SK-N-SH treated with all-trans-retinoic acid at 6 μM for 48 hours (cell line): ENCODE data around the gene HEYL.

Source experiments
- ATAC-seq: fragments of 200-7000 bp; cut with Tn5 transposase; 3 replicates; pipeline ENCODE4 v1.9.1; 2020; ENCODE audit warnings: mild to moderate bottlenecking, moderate library complexity
- ARNTL ChIP-seq: fragments of 450-650 bp; formaldehyde crosslinking; IDR thresholded peaks from 2 replicates; pipeline ENCODE4 v1.5.0; 2020; ENCODE audit warnings: low read depth, mild to moderate bottlenecking, moderate library complexity, borderline replicate concordance
- BACH2 ChIP-seq: fragments of 250-450 bp; sonication (Bioruptor Pico); IDR thresholded peaks from 2 replicates; pipeline ENCODE4 v1.9.0; 2021; ENCODE audit warnings: mild to moderate bottlenecking, borderline replicate concordance
- CSRNP3 ChIP-seq: fragments of 250-450 bp; sonication (Bioruptor Pico); IDR thresholded peaks from 2 replicates; pipeline ENCODE4 v1.5.1; 2021; ENCODE audit warnings: mild to moderate bottlenecking, moderate library complexity
- ESRRG ChIP-seq: fragments of 250-450 bp; sonication (Bioruptor Pico); IDR thresholded peaks from 2 replicates; pipeline ENCODE4 v1.6.1; 2021; ENCODE audit warnings: mild to moderate bottlenecking
- GLIS3 ChIP-seq: fragments of 250-450 bp; sonication (Bioruptor Pico); IDR thresholded peaks from 2 replicates; pipeline ENCODE4 v1.5.0; 2020; ENCODE audit warnings: mild to moderate bottlenecking, moderate library complexity
- ISL1 ChIP-seq: fragments of 250-450 bp; sonication (Bioruptor Pico); IDR thresholded peaks from 2 replicates; pipeline ENCODE4 v2.1.2; 2022; ENCODE audit warnings: mild to moderate bottlenecking, moderate library complexity
- PATZ1 ChIP-seq: fragments of 250-450 bp; sonication (Bioruptor Pico); IDR thresholded peaks from 2 replicates; pipeline ENCODE4 v1.8.0; 2020; ENCODE audit warnings: mild to moderate bottlenecking, moderate library complexity, borderline replicate concordance
- POU6F1 ChIP-seq: fragments of 250-450 bp; sonication (Bioruptor Pico); IDR thresholded peaks from 2 replicates; pipeline ENCODE4 v1.8.0; 2021; ENCODE audit warnings: low read depth, mild to moderate bottlenecking, moderate library complexity, borderline replicate concordance
- RARB ChIP-seq: fragments of 250-450 bp; sonication (Bioruptor Pico); IDR thresholded peaks from 2 replicates; pipeline ENCODE4 v1.8.0; 2021; ENCODE audit warnings: mild to moderate bottlenecking, moderate library complexity
- TCF4 ChIP-seq: fragments of 250-450 bp; sonication (Bioruptor Pico); IDR thresholded peaks from 2 replicates; pipeline ENCODE4 v1.8.0; 2021; ENCODE audit warnings: mild to moderate bottlenecking, moderate library complexity, borderline replicate concordance
- TOX ChIP-seq: fragments of 250-450 bp; sonication (Bioruptor Pico); IDR thresholded peaks from 2 replicates; pipeline ENCODE4 v1.8.0; 2021; ENCODE audit warnings: mild to moderate bottlenecking, moderate library complexity, borderline replicate concordance
- TSHZ2 ChIP-seq: fragments of 250-450 bp; sonication (Bioruptor Pico); IDR thresholded peaks from 2 replicates; pipeline ENCODE4 v1.5.0; 2020; ENCODE audit warnings: mild to moderate bottlenecking, moderate library complexity
- ZFP3 ChIP-seq: fragments of 250-450 bp; sonication (Bioruptor Pico); IDR thresholded peaks from 2 replicates; pipeline ENCODE4 v1.5.0; 2020; ENCODE audit warnings: mild to moderate bottlenecking, moderate library complexity
- ZFP30 ChIP-seq: fragments of 450-650 bp; formaldehyde crosslinking; IDR thresholded peaks from 2 replicates; pipeline ENCODE4 v1.5.0; 2022; ENCODE audit warnings: mild to moderate bottlenecking, moderate library complexity
- ZNF565 ChIP-seq: fragments of 450-650 bp; formaldehyde crosslinking; conservative IDR thresholded peaks from 2 replicates; pipeline ENCODE4 v1.5.0; 2020; ENCODE audit warnings: low read depth, mild to moderate bottlenecking, moderate library complexity
- ZNF70 ChIP-seq: fragments of 450-650 bp; formaldehyde crosslinking; IDR thresholded peaks from 2 replicates; pipeline ENCODE4 v1.5.0; 2020; ENCODE audit warnings: mild to moderate bottlenecking, moderate library complexity

Gene HEYL

GRCh38 chr1:39648496-39648895 is 9.1 kb upstream of the HEYL start:
- TF ChIP-seq ZNF565 (CRISPR knock-in tag) (no peak), ZFP3 (CRISPR knock-in tag) (no peak), GLIS3 (CRISPR knock-in tag) (no peak), PATZ1 (CRISPR knock-in tag) (no peak), ZNF70 (CRISPR knock-in tag) (no peak), ISL1 (CRISPR knock-in tag) (no peak), CSRNP3 (CRISPR knock-in tag) (no peak), ARNTL (no peak)
- no peak for ATAC-seq

GRCh38 chr1:39647247-39647646 is 7.8 kb upstream of the HEYL start:
- TF ChIP-seq ZFP3 (CRISPR knock-in tag) (peak; percentile 93), ZNF565 (CRISPR knock-in tag) (no peak)
- no peak for ATAC-seq

- TF ChIP-seq POU6F1 (no peak), CSRNP3 (CRISPR knock-in tag) (no peak), BACH2 (CRISPR knock-in tag) (no peak), ZNF70 (CRISPR knock-in tag) (peak; percentile 68; the same call in 1 of the 2 replicates), TSHZ2 (CRISPR knock-in tag) (no peak), TCF4 (CRISPR knock-in tag) (peak; percentile 87), GLIS3 (CRISPR knock-in tag) (no peak), ESRRG (CRISPR knock-in tag) (no peak)
- ATAC-seq = peak; percentile 37
Measured at GRCh38 chr1:39646232-39647081, 7.0 kb upstream of the HEYL start.

GRCh38 chr1:39645411-39646043 is 6.1 kb upstream of the HEYL start:
- ATAC-seq = no peak
- TF ChIP-seq TOX (CRISPR knock-in tag) (no peak), BACH2 (CRISPR knock-in tag) (no peak), ESRRG (CRISPR knock-in tag) (no peak), ZFP30 (CRISPR knock-in tag) (no peak), CSRNP3 (CRISPR knock-in tag) (no peak), RARB (CRISPR knock-in tag) (no peak)
